Stimulated activated CD8-positive, alpha-beta memory T cell treated with anti-CD3 and anti-CD28 coated beads, Interleukin-2, amount 100 ng/mL, for 48 hours (primary cell): ENCODE measurements around the gene TMEM161A.
"Not testable (repeated sequence)": the region's sequence is repeated elsewhere in the genome, so short reads cannot be mapped to it uniquely, and the experiment has no call there.

Experiments used
- DNase-seq, 2 donors: peaks; one replicate each; pipeline ENCODE4 v3.0.0-alpha.2; 2020; ENCODE audit warnings: low read depth in 2 of 2

The TMEM161A gene

GRCh38 chr19:19122902-19123301 is 15.4 kb downstream of the TMEM161A start:
- DNase-seq: no peak

DNA sequence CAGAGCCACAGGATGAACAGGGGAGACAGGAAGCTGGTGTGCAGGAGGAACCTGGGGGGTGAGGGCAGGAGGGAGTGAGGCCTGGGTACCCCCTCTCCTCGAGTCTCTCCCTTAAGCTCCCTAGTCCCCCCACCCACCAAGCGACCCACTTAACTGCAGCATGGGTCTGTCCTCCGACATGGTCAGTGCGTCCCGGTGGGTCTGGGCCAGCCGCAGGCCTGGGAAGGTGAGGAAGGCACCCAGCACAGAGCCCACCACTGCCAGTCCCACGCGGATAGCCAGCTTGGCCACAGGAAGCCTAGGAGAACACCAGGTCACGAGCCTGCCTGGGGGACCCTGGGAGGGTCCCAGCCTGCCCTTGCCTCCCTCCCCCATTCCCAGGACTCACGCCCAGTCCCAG is 16.9 kb downstream of the TMEM161A start:
- no peak for DNase-seq

DNA sequence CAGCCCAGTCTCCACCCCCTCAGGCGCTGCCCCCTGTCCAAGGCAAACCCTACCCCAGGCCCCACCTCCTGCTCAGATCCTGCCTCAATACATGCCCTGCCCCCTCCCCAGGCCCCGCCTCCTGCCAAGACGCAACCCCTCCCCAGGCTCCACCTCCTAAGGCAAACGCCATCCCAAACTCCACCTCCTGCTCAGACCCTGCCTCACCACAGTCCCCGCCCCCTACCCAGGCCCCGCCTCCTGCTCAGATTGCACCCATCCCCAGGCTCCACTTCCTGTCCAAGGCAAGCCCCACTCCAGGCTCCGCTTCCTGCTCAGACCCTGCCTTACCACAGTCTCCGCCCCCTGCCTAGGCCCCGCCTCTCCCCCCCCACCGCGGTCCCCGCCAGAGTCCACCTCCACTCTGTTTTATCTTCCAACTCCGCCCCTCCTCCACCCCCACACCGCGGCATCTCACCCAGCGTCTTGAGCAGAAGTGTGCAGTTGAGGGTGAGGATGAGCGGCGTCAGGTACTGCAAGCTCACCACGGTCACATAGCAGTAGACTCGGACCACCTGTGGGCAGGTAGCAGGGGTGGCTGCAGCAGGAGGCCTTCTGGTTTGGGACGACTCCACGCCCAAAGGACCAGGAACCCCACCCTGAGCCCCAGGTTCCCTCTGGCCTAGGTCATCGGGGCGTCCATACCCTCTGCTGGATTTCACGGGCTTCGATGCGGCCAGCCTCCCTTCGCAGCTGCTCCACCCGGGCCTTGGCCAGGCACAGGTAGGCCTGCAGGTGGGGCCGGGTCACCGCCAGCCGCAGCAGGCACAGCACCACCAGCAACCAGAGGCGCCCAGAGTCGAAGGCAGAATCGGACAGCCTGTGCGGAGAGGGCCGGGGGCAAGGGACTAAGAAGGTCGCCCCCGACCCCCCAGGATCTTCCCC is 17.7 kb downstream of the TMEM161A start:
- DNase-seq: peak in 1 of 2 donors; percentile 36

DNA sequence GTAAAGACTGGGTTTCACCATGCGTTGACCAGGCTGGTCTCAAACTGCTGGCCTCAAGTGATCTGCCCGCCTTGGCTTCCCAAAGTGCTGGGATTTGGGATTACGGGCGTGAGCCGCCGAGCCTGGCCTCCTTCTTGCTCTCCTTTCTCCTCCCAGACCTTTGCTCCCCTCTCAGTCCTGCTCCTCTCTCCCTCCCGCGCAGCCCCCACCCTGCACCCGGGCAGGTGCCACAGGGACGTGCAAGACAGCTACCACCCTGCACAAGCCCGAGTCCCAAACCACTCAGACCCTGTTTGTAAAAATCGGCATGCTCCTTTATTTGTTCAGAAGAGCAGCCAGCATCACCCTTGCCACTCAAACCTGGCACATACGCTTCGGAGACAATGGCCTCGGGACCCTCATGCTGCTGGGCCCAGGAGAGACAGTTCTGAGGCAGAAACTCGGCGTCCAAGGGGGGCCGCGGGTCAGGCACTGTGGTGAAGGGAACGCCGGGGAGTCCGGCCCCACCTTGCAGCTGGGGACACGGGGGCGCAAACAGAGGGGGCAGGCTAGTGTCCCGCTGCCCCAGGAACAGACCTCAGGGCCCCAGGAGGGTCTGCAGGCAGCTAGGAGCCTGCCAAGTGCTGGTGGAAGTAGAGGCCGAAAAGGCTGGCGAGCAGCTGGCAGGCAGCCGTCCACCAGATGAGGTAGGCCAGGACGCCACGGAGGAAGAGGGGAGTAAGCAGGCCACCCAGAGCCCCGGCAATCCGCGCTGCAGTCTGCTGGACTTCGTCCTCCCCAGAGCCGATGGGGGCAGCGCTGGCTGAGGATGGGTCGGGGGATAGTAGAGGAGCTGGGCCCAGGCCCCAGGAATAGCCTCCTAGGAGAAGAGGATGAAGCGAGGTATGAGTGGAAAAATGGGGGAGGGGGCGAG is 18.7 kb downstream of the TMEM161A start:
- DNase-seq: no peak

DNA sequence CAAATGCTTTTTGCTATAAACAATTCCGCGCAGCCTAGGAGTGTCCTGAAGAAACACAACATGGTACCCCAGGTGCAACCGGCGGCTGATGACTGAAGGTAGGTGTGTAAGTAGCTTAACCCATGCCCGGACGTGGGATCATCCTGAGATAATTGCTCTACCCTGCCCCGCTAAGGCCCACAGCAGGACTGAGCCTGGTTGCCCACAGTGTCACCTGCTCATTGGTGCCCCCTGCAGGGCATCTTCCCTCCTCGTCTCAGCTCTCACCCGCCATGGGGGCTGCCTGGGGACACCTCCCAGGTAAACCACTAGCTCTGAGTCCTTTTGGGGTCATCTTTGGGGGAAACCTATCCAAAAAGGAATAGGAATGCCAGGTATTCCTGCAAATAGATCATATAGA is 22.3 kb downstream of the TMEM161A start:
- DNase-seq: peak; percentile 41 to 47

GRCh38 chr19:19113040-19113626 is 25.1 kb downstream of the TMEM161A start:
- DNase-seq: no peak

- no peak for DNase-seq
Measured at GRCh38 chr19:19111967-19112580, 26.2 kb downstream of the TMEM161A start.

GRCh38 chr19:19111136-19111835 is 27.0 kb downstream of the TMEM161A start:
- DNase-seq: no peak

GRCh38 chr19:19110410-19111135 is 27.7 kb downstream of the TMEM161A start:
- peak in 1 of 2 donors; percentile 15 for DNase-seq

DNA sequence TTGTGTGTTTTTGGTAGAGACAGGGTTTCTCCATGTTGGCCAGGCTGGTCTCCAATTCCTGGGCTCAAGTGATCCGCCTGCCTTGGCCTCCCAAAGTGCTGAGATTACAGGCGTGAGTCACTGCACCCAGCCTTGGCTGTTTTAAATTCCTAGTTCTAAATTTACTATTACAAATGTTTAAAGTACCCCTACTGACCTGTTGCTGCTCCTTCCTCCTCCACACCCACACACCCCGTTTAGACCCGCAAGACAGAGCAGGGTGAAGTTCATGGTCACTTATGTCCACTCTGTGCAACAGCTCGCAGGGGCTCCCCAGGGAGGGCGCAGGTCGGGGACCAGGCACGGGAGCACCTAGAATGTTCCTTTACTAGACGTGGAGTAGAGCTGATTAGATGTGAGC is 28.7 kb downstream of the TMEM161A start:
- no peak for DNase-seq

GRCh38 chr19:19107654-19108053 is 30.6 kb downstream of the TMEM161A start:
- no peak for DNase-seq

DNA sequence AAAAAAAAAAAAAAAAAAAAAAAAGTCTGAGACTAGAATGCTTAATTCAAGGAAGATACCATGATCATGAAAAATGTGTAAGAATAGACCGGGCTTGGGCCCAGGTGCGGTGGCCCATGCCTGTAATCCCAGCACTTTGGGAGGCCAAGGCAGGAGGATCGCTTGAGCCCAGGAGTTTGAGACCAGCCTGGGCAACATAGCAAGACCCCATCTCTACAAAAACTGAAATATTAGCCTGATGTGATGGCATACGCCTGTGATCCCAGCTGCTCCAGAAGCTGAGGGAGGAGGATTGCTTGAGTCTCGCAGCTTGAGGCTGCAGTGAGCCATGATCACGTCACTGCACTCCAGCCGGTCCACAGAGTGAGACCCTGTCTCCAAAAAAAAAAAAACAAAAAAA is 31.3 kb downstream of the TMEM161A start:
- DNase-seq: not testable (repeated sequence)

DNA sequence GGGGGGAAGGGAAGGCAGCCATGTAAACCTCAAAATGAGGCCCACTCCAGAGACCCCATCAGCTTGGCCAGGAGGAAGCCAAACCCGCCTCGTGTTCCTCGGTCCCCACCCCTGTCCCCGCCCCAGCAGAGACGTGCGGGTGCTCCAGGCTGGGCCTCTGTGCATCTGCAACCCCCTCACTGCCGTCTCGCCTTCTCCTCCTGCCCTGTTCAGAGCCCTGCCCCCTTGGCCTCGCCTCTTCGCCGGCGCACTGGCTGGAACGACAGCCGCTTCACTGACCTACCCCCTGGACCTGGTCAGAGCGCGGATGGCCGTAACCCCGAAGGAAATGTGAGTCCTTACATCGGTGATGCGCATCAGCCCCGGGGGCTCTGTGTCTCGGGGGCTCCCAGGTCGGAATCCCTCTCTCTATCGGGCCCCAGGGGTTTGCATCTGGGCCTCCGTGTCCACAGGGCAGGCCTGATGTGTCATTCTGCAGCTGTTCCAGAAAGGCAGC is 32.2 kb downstream of the TMEM161A start:
- DNase-seq: no peak

DNA sequence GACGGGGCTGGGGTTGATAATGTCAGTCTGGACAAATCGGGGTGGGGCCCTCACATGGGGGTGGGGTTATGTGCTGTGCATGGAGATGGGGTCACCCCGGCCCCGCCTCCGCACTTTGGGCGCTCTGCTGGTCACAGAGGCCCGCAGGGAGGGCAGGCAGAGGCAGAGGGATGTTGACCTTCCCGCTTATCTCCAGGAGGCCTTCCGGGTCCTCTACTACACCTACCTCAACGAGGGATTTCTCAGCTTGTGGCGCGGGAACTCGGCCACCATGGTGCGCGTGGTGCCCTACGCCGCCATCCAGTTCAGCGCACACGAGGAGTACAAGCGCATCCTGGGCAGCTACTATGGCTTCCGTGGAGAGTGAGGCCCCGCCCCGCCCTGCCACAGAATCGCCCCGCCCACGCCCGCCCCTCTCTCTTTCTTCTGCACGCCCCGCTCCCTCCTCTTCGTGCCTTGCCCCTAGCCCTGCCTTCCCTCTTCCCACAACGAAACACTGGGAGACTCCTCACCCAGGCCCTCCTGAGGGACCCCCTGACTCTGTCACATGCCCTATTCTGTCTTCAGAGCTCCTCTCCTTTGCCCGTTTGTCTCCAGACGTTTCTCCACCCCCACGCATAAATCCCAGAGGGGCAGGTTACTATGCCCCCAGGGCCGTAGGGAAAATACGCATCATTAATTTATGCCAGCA is 32.8 kb downstream of the TMEM161A start:
- DNase-seq: no peak

DNA sequence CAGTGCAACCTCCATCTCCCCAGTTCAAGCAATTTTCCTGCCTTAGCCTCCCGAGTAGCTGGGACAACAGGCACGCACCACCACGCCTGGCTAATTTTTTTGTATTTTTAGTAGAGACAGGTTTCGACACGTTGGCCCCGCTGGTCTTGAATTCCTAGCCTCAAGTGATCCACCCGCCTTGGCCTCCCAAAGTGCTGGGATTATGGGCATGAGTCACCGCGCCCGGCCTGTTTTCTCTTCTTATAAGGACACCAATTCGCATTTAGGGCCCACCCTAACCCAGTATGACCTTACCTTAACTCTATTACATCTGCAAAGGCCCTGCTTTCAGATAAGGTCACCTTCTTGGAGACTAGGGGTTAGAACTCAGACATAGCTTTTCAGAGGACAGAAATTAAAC is 35.1 kb downstream of the TMEM161A start:
- DNase-seq: no peak

GRCh38 chr19:19102566-19102965 is 35.7 kb downstream of the TMEM161A start:
- DNase-seq: not testable (repeated sequence)

GRCh38 chr19:19101540-19101939 is 36.7 kb downstream of the TMEM161A start:
- DNase-seq: no peak

DNA sequence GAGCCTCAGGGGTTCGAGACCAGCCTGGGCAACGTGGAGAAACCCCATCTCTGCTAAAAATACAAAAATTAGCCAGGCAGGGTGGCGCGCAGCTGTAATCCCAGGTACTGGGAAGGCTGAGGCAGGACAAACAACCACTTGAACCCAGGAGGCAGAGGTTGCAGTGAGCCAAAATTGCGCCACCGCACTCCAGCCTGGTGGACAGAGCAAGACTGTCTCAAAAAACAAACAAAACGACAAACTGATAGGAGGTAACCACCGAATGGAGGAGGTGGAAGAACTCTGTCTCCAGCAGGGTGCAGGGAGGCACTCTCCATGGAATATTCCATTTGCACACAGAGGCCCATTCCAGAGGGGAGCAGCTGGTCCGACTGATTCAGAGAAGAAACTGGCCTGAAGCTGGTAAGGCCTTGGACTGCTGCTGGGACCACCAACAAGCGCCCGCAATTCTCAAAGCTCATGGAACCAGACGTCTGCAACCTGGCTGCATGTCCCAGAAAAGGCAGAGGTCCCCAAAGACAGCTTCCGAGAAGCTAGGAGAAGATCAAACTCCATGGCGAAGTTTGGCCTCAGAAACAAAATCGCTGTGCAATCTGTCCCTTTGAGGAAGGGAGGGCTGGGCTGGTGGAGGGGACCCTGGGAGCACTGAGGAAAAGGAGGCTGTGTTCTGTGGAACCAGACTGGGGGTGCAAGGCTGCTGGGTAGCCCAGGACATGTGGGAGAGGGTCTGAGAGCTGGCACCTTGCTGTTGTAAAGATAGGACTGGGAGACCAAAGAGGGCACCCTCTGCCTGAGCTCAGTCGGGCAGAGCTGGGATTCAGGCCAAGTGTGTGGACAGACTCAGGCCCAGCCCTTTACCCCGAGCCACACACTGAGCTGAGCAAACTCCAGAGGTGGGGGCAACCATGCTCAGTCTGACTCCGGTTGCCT is 39.3 kb downstream of the TMEM161A start:
- DNase-seq: no peak
